Activated CD4-positive, alpha-beta T cell treated with anti-CD3 and anti-CD28 coated beads for 48 hours (primary cell): Measurements from ENCODE around the gene NCAN.
"Not testable (repeated sequence)": the region's sequence is repeated elsewhere in the genome, so short reads cannot be mapped to it uniquely, and the experiment has no call there.

ENCODE experiments used
- DNase-seq: peaks from one replicate; pipeline ENCODE4 v3.0.0-alpha.2; 2020

Gene NCAN

DNA sequence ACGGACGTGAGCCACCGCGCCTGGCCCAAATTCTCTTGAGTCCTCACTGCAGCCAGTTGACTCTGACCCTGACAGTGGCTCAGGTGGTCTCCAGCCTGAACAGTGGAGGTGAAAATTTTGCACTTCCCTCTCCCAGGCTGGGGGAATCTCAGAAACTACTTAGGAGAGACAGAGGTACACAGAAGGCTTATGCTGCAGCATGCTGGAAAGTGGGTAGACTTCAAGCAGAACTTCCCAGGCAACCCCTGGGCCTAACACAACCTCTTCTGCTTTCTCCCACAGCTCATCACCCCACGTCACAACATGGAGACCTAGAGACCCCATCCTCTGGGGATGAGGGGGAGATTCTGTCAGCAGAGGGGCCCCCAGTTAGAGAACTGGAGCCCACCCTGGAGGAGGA lies 14.4 kb downstream of the NCAN start:
- DNase-seq: no peak

DNA sequence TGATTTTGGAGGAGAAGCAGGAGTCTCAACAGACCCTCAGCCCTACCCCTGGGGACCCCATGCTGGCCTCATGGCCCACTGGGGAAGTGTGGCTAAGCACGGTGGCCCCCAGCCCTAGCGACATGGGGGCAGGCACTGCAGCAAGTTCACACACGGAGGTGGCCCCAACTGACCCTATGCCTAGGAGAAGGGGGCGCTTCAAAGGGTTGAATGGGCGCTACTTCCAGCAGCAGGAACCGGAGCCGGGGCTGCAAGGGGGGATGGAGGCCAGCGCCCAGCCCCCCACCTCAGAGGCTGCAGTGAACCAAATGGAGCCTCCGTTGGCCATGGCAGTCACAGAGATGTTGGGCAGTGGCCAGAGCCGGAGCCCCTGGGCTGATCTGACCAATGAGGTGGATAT lies 14.9 kb downstream of the NCAN start:
- no peak for DNase-seq

GRCh38 chr19:19227217-19227616 lies 15.5 kb downstream of the NCAN start:
- no peak for DNase-seq

- no peak for DNase-seq
These were observed 17.9 kb downstream of the NCAN start for GRCh38 chr19:19229701-19230100.

- no peak for DNase-seq
These were observed 19.2 kb downstream of the NCAN start for GRCh38 chr19:19230999-19231398.

DNA sequence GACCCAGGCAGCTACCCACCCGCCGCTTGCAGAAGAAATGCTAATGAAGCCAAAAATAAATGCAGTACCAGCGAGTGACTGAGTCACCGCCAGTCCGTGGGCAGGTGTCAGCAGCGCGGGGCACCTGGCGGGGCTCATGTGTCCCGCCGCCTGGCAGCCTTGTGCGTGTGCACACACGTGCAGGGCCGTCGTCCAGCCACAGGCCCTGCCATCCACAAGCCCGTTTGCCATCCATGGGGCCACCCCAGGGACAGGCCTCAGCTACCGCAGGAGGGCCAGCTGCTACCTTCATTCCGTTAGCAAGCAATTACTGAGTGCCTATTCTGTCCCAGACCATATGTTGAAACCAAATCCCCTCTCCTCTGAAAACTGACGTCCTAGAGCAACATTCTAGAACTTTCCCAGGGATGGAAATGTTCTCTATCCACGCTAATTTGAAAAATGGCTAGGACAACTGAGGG lies 20.5 kb downstream of the NCAN start:
- no peak for DNase-seq

DNA sequence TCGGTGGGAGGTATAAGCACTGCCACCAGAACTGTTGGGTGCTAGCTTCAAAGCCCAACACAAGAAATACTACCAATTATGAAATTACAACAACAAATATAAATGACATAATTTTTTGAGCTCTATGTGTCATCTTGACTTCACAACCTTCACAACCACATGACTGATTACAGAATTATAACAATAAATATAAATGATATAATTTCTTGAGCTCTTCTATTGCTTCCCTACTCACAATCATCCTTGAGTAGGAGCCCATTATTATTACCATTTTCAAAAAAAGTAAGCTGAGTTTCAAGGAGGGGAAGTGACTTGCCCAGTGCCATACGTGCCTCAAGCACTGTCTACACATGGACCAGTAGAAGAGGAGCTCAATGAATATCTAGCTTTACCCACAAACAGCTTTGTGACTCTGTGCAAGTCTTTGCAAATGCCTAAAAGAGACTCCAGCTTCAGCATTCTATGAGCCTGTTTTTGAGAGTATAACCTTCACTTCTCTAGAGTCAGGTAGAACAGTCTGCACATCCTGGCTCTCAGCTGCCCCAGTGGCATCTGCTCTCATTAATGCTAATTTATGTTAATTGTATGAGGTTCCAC lies 22.6 kb downstream of the NCAN start:
- no peak for DNase-seq

- no peak for DNase-seq
These were observed 24.4 kb downstream of the NCAN start for GRCh38 chr19:19236173-19236572.

GRCh38 chr19:19238126-19238894 lies 26.6 kb downstream of the NCAN start:
- no peak for DNase-seq

DNA sequence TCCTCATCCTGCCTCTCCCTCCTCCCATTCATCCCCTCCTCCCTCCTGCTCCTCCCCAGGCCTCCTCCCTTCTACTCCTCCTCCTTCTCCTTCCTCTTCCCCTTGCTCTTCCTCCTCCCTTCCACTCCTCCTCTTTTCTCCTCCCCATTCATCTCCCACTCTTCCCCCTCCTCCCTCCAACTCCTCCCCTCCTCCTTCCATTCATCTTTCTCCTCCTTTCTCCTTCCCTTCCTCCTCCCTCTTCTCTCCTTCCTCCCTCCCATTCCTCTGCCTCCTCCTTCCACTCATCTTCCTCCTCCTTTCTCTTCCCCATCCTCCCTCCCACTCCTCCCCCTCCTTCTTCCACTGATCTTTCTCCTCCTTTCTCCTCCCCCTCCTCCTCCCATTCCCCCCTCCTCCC lies 27.9 kb downstream of the NCAN start:
- DNase-seq: no peak

- no peak for DNase-seq
These were observed 28.7 kb downstream of the NCAN start for GRCh38 chr19:19240476-19240875.

DNA sequence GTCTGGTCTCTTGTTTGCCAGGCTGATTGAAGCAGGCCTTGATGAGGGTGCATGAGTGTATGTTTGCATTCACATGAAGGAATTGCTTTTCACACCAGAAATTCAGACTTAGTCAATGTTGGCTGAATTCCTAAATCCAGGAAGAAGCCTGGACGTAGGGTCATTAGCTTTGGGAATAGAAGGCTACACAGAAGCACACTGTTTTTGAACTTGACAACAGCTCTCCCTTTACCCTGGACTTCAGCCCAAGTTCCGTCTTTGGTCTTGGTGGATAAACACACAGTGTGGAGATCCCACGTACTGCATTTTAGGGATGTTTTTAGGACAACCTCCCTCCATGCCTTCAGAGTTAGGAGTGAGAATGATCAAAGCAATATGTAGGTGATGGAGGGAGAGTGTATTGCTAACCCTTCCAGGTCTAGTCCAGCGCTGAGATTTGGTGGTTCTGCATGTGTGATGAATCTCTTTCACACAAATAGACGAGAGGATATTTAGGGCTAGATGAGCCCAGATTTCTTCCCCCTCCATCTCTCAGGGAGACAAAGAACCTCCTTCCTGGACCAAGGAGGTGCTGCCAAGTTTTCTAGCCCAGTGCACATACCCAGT lies 38.5 kb downstream of the NCAN start:
- DNase-seq: no peak

- not testable (repeated sequence) for DNase-seq
These were observed 41.7 kb downstream of the NCAN start for GRCh38 chr19:19253409-19253808.

GRCh38 chr19:19256072-19256969 lies 44.6 kb downstream of the NCAN start:
- no peak for DNase-seq

DNA sequence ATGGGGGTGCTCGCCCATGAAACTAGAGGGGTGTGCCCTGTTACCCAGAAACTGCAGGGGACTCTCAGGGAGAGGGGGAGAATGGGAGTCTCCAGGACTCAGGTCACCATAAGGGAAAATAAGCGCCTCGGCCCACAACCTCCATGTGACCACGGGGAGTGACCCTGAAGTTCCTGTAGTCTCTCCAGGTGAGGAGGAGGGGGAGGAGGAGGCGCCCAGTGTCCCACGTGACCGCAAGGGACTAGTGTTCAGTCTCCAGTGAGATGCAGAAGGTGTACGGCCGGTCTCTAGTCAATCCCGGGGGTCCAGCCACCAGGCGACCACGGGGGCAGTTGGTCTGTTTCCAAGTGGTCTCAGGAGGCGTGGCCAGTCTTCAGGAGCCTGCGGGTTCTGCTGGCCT lies 45.4 kb downstream of the NCAN start:
- no peak for DNase-seq

GRCh38 chr19:19257836-19258588 lies 46.3 kb downstream of the NCAN start:
- DNase-seq: no peak

DNA sequence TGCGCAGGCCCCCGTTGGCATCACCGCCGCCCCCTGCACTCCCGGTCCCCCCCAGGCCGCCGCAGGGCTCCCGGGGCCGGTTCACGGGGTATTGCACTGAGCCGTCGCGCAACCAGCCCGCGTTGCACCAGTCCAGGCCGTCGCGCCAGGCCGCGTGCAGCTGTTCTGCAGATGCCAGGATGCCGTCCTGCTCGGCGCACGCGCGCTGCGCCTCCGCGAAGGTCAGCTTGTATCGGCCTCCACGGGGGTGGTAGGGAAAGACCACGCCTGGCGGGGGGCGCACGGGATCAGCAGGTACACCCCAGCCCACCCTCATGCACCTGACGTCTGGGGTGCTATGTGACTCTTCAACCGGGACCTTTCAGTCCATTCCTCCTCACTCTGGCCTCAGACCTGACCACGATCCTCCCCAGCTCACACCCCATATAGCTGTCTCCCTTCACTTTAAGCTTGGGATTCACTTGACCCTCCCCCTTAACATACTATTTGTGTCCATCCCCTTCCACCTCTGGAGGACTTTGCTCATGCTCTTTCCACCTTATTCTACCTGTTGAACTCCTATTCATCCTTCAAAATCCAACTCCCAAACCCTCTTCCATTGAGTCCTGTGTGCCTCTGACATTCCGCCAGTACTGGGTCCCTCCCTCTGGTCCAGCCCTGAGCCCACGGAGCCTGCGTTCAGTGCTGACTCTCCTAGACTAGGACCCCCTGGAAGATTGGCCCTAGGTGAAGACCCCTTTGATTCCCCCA lies 47.0 kb downstream of the NCAN start:
- no peak for DNase-seq

GRCh38 chr19:19259741-19260140 lies 48.0 kb downstream of the NCAN start:
- peak; percentile 20 for DNase-seq

DNA sequence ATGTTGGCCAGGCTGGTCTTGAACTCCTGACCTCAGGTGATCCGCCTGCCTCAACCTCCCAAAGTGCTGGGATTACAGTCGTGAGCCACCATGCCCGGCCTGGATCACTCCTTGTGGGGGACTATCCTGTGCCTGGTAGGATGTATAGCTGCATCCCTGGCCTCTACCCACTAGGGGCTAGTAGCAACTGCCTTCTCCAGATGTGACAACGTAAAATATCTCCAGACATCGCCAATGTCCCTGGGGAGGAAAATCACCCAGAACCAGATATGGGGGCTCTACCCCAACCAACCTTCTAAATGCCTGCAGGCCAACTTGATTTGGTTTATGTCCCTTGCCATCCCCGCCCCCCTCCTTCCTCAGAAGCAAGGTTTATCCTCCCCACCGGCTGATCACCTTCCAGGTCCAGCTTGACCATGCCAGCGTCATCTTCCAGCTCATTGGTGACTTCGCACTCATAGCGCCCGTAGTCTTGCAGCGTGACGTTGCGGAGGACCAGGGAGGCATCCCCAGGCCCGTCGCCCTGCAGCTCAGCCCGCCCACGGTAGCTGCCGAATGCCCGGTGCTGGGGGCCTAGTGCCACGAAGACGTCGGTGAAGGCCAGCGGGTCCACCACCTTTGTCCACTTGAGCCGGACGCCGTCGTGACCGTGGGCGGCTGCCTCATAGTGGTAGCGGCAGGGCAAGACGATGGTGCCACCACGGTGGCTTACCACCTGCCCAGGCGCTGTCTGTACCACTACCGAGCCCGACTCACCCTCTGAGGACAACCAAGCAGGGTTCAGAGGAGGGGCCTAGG lies 48.9 kb downstream of the NCAN start:
- no peak for DNase-seq

- no peak for DNase-seq
These were observed 49.8 kb downstream of the NCAN start for GRCh38 chr19:19261350-19262189.
